A673 (cell line): ENCODE results near the gene PPFIBP1.

Experiments used
- CTCF ChIP-seq: fragments of 300-800, 200-600 bp; sonication (generic); conservative IDR thresholded peaks from 2 replicates; pipeline ENCODE4 v1.5.1; 2017; ENCODE audit warnings: low read depth, mild to moderate bottlenecking, antibody characterized with exemption, low read length, moderate library complexity, mixed read lengths
- EZH2 ChIP-seq: fragments of 200-600 bp; sonication (generic); IDR thresholded peaks from 2 replicates; pipeline ENCODE4 v1.6.1; 2017; ENCODE audit warnings: borderline replicate concordance, low read depth, mild to moderate bottlenecking, mixed read lengths, antibody characterized with exemption, low read length; ENCODE audit not compliant: poor library complexity, severe bottlenecking

GRCh38 chr12:27627123-27627852 lies 103.3 kb downstream of the PPFIBP1 start:
- TF ChIP-seq CTCF (no peak), EZH2 (no peak)
